SK-N-SH treated with all-trans-retinoic acid at 6 μM for 48 hours (cell line): Measurements from ENCODE around the gene RSPH4A.

Experiments used
- BACH2 ChIP-seq: fragments of 250-450 bp; sonication (Bioruptor Pico); IDR thresholded peaks from 2 replicates; pipeline ENCODE4 v1.9.0; 2021; ENCODE audit warnings: mild to moderate bottlenecking, borderline replicate concordance
- CREB5 ChIP-seq: fragments of 250-450 bp; sonication (Bioruptor Pico); IDR thresholded peaks from 2 replicates; pipeline ENCODE4 v1.5.1; 2020; ENCODE audit warnings: low read depth, mild to moderate bottlenecking, moderate library complexity
- CSRNP3 ChIP-seq: fragments of 250-450 bp; sonication (Bioruptor Pico); IDR thresholded peaks from 2 replicates; pipeline ENCODE4 v1.5.1; 2021; ENCODE audit warnings: mild to moderate bottlenecking, moderate library complexity
- OSR1 ChIP-seq: fragments of 250-450 bp; sonication (Bioruptor Pico); IDR thresholded peaks from 2 replicates; pipeline ENCODE4 v1.8.0; 2022; ENCODE audit warnings: moderate library complexity, mild to moderate bottlenecking, inconsistent platforms
- PATZ1 ChIP-seq: fragments of 250-450 bp; sonication (Bioruptor Pico); IDR thresholded peaks from 2 replicates; pipeline ENCODE4 v1.8.0; 2020; ENCODE audit warnings: mild to moderate bottlenecking, moderate library complexity, borderline replicate concordance
- POU6F1 ChIP-seq: fragments of 250-450 bp; sonication (Bioruptor Pico); IDR thresholded peaks from 2 replicates; pipeline ENCODE4 v1.8.0; 2021; ENCODE audit warnings: low read depth, mild to moderate bottlenecking, moderate library complexity, borderline replicate concordance
- PPARA ChIP-seq: fragments of 250-450 bp; sonication (Bioruptor Pico); IDR thresholded peaks from 2 replicates; pipeline ENCODE4 v1.5.0; 2020; ENCODE audit warnings: mild to moderate bottlenecking, borderline replicate concordance
- SNAI2 ChIP-seq: fragments of 250-450 bp; sonication (Bioruptor Pico); IDR thresholded peaks from 2 replicates; pipeline ENCODE4 v1.5.0; 2020; ENCODE audit warnings: mild to moderate bottlenecking, moderate library complexity
- TCF4 ChIP-seq: fragments of 250-450 bp; sonication (Bioruptor Pico); IDR thresholded peaks from 2 replicates; pipeline ENCODE4 v1.8.0; 2021; ENCODE audit warnings: mild to moderate bottlenecking, moderate library complexity, borderline replicate concordance
- TOX ChIP-seq: fragments of 250-450 bp; sonication (Bioruptor Pico); IDR thresholded peaks from 2 replicates; pipeline ENCODE4 v1.8.0; 2021; ENCODE audit warnings: mild to moderate bottlenecking, moderate library complexity, borderline replicate concordance
- TSHZ2 ChIP-seq: fragments of 250-450 bp; sonication (Bioruptor Pico); IDR thresholded peaks from 2 replicates; pipeline ENCODE4 v1.5.0; 2020; ENCODE audit warnings: mild to moderate bottlenecking, moderate library complexity
- ZFP3 ChIP-seq: fragments of 250-450 bp; sonication (Bioruptor Pico); IDR thresholded peaks from 2 replicates; pipeline ENCODE4 v1.5.0; 2020; ENCODE audit warnings: mild to moderate bottlenecking, moderate library complexity
- ZFP30 ChIP-seq: fragments of 450-650 bp; formaldehyde crosslinking; IDR thresholded peaks from 2 replicates; pipeline ENCODE4 v1.5.0; 2022; ENCODE audit warnings: mild to moderate bottlenecking, moderate library complexity
- ZNF8 ChIP-seq: fragments of 450-650 bp; formaldehyde crosslinking; IDR thresholded peaks from 2 replicates; pipeline ENCODE4 v1.5.0; 2020; ENCODE audit warnings: mild to moderate bottlenecking, moderate library complexity

GRCh38 chr6:116648156-116648555 lies 31.9 kb downstream of the RSPH4A start:
- no peak for TF ChIP-seq TOX (CRISPR knock-in tag)
- TF ChIP-seq TSHZ2 = no peak
- TF ChIP-seq TCF4 = no peak
- TF ChIP-seq PPARA (CRISPR knock-in tag) = no peak
- no peak for TF ChIP-seq ZFP3 (CRISPR knock-in tag)
- no peak for TF ChIP-seq CREB5 (CRISPR knock-in tag)
- TF ChIP-seq OSR1 = no peak
- no peak for TF ChIP-seq CSRNP3 (CRISPR knock-in tag)
- no peak for TF ChIP-seq ZFP30 (CRISPR knock-in tag)
- no peak for TF ChIP-seq PATZ1 (CRISPR knock-in tag)
- no peak for TF ChIP-seq ZNF8 (CRISPR knock-in tag)
- TF ChIP-seq SNAI2 (CRISPR knock-in tag) = no peak
- TF ChIP-seq POU6F1 (CRISPR knock-in tag) = no peak
- TF ChIP-seq BACH2 = no peak
